ENCODE results near the gene NQO2.

The NQO2 gene

DNA sequence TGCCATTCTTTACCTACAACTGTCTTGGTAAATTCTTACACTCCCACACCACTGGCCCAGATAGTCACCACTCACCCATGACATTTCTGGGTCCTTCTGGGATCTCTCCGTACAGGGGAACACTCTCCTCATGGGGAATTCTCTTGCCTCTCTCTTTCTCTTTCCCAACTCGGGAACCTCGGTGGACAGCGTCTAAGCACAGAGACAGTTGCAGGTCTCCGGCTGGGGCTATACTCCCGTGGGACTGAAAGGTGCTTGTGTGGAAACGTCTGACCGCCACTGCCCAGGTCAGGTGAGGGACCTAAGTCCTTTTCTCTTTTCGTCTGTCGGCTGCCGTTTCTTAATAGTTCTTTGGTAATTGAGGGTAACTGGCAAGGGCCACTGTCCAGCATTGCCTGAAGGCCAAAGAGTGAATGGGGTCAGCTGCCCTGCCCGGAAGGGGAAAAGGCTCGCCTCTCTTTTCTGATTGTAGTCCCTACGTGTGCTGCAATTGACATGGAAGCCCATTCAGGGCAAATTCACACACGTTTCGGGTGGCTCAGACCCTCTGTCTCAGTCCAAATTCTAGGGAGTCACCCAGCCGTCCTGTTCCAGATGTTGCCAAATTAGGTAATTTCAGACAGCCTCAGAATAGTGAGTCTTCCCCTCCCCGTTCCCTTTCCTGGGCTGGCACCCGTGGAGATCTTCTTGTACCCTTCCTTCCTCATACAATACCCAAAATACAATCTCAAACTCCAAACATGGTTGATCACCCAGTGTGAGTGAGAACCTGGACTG is 37.4 kb downstream of the NQO2 start:
- H3K4me3 ChIP-seq (ENCODE audit: control insufficient read depth, low read depth, low read length), result no peak overlapping the region
- DNase-seq (ENCODE audit: low read depth), result no peak
- TF ChIP-seq, protein P1, sequence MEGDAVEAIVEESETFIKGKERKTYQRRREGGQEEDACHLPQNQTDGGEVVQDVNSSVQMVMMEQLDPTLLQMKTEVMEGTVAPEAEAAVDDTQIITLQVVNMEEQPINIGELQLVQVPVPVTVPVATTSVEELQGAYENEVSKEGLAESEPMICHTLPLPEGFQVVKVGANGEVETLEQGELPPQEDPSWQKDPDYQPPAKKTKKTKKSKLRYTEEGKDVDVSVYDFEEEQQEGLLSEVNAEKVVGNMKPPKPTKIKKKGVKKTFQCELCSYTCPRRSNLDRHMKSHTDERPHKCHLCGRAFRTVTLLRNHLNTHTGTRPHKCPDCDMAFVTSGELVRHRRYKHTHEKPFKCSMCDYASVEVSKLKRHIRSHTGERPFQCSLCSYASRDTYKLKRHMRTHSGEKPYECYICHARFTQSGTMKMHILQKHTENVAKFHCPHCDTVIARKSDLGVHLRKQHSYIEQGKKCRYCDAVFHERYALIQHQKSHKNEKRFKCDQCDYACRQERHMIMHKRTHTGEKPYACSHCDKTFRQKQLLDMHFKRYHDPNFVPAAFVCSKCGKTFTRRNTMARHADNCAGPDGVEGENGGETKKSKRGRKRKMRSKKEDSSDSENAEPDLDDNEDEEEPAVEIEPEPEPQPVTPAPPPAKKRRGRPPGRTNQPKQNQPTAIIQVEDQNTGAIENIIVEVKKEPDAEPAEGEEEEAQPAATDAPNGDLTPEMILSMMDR (IDR thresholded peaks at IDR 0.05; ENCODE audit: control insufficient read depth, insufficient read depth, low read depth, low read length, missing control alignments), result no peak

DNA sequence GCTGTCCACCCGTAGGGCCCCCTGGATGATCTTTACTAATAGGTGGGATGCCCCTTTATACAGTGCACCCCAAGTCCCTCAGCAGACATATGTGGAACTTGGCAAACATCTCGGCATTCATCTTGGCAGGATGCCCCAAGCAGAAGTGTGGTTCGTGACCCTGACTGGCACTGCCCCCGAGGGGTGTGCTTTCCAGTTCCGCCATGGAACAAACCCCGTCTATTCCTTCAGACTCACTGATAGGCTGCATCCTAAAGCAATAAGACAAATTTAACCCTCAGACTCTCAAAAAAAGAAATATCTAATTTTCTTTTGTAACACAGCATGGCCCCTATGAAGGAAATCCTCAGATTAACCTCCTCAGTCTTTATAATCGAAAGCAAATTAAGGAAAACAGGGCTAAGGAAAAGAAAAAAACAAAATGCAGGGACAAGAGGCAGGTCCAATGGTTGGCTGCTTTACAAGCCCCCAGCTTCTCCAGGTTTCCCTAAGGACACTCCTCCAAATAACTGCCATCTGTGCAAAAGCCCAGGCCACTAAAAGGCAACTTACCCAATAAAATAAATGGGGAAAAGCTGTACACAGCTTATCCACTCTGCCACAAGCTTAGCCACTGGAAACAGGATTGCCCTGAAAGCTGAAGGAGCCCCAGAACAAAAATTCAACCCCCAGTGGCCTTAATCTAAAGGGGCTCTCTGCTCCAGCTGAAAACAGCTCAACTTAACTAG is 38.1 kb downstream of the NQO2 start:
- H3K4me3 ChIP-seq (ENCODE audit: control insufficient read depth, low read depth, low read length), result no peak overlapping the region
- no peak for DNase-seq (ENCODE audit: low read depth)
- TF ChIP-seq, protein P1 (IDR thresholded peaks at IDR 0.05; ENCODE audit: control insufficient read depth, insufficient read depth, low read depth, low read length, missing control alignments), result no peak

DNA sequence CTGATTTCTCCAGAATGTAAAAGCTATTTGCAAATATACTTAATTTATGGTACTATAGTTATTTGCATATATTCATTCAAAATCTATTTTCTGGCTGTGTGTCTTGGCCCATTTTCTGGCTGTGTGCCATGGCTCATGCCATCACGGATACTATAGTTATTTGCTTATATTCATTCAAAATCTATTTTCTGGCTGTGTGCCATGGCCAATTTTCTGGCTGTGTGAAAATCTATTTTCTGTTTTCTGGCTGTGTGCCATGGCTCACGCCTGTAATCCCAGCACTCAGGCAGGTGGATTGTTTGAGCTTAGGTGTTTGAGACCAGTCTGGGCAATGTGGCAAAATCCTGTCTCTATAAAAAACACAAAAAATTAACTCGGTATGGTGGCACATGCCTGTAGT is 39.7 kb downstream of the NQO2 start:
- no peak overlapping the region for H3K4me3 ChIP-seq (ENCODE audit: control insufficient read depth, low read depth, low read length)
- DNase-seq (ENCODE audit: low read depth), result no peak
- TF ChIP-seq, protein P1 (IDR thresholded peaks at IDR 0.05; ENCODE audit: control insufficient read depth, insufficient read depth, low read depth, low read length, missing control alignments), result no peak

DNA sequence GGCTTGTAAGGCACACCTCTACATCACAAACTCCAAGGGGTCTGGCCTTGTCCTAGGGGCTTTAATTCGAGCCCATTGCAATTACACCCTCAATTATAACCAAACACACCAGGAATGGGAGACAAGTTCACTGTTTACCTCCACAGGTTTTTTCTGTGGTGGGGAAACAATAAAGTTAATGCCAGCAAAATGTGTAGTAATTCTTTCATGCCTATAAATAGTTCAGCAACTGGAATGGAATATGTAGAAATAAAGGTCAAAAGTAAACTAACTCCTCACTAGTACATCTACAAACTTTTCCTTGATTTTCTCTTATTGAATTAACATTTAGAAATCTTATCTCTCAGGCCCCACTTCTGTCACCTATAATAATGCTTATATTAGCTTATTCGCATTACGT is 41.5 kb downstream of the NQO2 start:
- H3K4me3 ChIP-seq (ENCODE audit: control insufficient read depth, low read depth, low read length), result no peak overlapping the region
- no peak for DNase-seq (ENCODE audit: low read depth)
- TF ChIP-seq, protein P1 (IDR thresholded peaks at IDR 0.05; ENCODE audit: control insufficient read depth, insufficient read depth, low read depth, low read length, missing control alignments), result no peak

DNA sequence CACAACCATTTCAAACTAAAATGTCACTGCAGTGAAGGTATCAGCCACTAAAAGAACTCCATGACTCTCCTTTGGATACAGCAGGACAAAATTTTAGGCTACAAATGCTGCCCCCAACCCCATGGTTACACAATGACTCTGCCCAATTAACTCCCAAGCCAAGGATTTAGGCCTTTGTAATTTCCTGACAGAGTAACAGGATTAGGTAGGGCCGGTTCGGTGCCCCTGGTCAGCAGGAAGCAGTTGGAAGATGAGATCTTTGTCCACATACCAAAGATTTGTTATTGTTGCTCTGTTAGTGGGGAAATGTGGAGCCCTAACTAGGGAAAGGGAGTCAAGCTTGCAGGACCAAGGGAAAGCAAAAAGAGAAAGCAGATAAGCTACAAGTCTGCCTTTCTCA is 41.9 kb downstream of the NQO2 start:
- TF ChIP-seq, protein P1 (IDR thresholded peaks at IDR 0.05; ENCODE audit: control insufficient read depth, insufficient read depth, low read depth, low read length, missing control alignments), result no peak
- H3K4me3 ChIP-seq (ENCODE audit: control insufficient read depth, low read depth, low read length), result no peak overlapping the region
- no peak for DNase-seq (ENCODE audit: low read depth)

DNA sequence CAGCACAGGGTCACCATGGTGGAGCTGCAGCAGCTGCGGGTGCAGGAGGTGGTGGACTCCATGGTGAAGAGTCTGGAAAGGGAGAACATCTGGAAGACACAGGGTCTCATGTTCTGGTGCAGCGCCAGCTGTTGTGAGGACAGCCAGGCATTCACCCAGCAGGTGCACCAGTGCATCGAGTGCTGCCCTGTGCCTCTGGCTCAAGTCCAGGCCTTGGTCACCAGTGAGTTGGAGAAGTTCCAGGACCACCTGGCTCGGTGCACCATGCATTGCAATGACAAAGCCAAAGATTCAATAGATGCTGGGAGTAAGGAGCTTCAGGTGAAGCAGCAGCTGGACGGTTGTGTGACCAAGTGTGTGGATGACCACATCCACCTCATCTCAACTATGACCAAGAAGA is 45.7 kb downstream of the NQO2 start:
- TF ChIP-seq, protein P1 (IDR thresholded peaks at IDR 0.05; ENCODE audit: control insufficient read depth, insufficient read depth, low read depth, low read length, missing control alignments), result no peak
- no peak overlapping the region for H3K4me3 ChIP-seq (ENCODE audit: control insufficient read depth, low read depth, low read length)
- no peak for DNase-seq (ENCODE audit: low read depth)
